ENCODE measurements around the gene BMP7.

The BMP7 gene

DNA sequence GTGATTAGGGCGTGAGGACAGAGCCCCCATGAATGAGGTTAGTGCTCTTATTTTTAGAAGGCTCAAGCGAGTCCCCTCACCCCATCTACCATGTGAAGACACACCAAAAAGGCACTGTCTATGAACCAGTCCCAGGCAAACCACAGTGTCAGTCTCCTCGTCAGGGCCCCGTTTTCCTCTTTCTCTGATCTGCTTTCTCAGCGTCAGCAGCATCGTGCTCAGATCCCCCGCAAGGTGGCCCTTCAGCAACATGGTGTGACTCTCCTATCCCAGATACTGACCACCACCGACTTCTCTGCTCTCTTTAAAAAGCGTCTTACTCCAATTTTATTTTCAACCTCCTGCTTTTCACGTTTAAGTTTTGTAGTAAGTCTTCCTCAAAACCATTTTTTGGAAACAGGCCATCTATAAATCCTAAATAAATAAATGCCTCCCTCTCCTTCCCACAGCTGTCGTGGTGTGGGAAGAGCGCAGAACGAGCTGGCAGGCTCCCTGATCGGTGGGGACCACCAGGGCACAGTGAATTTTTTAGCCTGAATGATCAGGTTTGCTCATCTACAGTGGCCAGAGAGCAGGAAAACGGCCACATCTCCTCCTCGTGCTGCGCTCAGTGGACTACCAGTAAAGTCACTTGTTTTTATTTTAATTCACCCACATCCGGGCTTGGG is 113.1 kb downstream of the BMP7 start:
- no peak for DNase-seq

DNA sequence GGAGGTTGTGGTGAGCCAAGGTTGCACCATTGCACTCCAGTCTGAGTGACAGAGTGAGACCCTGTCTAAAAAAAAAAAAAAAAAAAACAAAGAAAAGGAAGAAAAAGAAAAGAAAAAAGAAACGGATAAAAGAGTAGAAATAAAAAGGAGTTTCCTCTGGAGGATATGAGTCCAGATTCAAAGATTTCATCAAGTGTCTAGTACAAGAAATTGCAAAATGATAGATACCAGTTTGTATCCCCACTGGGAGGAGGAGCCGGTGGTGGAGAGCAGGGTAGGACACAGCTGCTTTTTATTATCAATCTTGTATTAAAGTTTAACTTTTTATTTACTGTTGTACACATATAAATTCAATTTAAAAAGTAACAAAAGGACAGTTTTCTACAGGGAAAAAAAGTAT is 113.9 kb downstream of the BMP7 start:
- DNase-seq: no peak

DNA sequence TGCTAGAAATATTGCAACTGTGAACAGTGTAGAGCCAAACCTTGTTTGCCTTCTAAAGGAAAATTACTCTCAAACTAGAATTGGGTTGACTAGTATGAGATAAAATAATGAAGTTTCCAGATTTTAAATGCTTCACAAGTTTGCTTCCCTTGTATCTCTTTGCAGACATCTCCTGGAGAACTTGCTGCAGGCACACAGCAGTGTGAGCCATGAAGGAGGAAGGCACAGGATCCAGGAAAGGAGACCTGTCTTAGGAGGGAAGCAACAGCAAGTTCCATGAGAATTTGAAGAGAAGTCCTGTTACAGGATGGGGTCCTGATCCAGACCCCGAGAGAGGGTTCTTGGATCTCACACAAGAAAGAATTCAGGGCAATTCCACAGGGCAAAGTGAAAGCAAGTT is 115.9 kb downstream of the BMP7 start:
- DNase-seq: no peak

DNA sequence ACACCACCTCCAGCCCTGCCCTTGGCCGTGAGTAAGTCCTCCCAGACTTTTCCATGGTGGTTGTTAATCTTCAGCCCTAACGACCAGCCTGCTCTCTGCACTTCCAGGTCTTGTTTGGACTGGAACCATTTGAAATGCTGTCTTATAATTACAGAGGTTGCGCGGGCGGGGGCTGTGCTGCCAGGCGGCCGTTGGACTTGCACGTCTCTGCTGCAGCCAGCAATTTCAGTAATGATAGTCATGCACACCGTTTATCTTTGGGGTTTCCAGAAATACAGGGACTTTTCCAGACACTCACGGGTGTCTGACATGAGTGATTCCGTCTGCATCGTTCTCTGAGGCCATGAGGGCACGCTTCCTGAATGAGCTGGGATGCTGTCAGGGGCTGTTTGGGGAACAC is 118.2 kb downstream of the BMP7 start:
- no peak for DNase-seq

DNA sequence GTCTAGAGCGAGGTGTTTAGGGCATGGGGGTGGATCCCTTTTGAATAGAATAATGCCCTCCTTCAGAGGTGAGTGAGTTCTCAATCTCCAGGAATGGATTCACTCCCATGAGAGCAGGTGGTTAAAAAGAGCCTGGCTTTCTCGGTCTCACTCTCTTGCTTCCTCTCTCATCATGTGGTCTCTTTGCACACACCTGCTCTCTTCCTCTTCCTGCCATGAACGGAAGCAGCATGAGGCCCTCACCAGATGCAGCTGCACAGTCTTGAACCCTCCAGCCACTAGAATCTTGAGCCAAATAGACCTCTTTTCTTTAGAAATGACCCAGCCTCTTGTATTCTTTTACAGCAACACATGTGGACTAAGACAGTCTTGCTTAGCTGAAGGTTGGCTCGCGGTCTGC is 119.3 kb downstream of the BMP7 start:
- DNase-seq: no peak

DNA sequence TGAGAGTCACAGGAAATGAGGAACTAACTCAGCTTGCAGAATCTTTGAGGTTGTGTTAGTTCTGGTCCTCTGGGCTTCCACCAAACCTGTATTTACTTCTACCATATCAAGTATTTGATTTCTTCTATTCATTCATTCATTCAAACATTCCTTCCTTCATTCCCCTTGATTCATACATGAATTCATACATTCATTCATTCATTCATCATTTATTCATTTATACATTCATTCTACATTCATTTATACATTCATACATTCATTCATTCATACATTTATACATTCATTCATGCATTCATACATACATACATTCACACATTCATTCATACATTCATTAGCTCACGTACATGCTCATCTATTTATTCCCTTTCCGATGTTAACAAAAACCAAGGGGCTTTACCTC is 120.3 kb downstream of the BMP7 start:
- no peak for DNase-seq

DNA sequence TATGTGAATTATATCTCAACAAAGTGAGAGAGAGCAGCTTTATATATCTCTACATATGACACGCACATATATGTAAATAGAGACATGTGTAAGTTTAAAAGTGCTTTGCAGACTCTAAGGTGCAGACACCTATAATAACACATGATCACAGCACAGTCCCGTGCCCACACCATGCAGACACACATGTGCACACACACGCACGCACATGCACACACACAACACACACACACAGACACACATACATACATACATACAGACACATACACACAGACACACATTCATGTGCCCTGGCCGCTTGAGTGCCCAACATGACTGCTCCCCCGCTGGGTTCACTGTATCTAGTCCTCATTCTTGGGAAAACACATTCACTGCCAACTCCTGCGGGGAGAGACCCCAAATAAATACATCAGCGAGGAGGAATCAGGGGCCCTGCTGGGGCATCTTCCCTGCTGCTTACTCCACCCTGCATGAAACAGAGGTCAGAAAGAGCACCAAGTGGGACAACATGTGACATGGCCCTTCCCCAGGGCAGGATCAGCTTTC is 121.3 kb downstream of the BMP7 start:
- DNase-seq: no peak

DNA sequence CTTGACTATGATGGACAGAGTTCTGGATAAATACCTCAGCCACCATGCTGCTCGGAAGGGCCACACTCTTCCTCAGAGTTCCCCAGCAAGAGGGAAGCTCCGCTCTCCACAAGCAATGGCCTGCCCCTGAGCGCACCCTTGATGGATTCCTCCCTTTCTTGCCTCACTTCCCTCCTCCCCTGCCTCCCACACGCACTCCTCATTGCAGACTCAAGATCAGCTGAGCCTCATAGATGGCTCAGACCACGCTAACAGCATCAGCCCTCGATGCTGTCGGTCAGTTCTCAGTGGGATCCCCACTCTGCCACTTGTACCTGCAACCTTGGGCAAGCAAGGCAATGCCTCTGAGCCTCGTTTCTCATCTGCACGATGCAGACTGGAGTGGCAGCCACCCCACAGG is 123.3 kb downstream of the BMP7 start:
- no peak for DNase-seq

DNA sequence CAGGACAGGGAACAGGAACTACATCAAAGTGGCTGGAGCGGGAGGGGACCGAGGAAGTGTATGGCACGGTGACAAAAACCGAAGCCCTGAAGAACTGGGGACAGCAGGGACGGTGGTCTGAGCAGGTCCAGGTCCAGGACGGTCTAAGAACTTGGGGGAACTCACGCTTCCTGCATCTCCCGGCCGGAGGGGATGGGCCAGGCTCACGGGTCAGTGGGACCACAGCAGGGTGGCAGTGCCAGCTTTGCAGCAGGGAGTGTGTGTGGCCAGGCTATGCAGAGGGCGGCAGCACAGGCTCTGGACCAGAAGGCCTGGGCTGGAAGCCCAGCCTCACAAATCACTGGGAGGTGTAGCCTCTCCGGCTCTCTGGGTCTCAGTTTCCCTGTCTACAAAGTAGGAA is 123.8 kb downstream of the BMP7 start:
- peak in 7 of 58 donors; percentile 4 to 47 (median 21) for DNase-seq

DNA sequence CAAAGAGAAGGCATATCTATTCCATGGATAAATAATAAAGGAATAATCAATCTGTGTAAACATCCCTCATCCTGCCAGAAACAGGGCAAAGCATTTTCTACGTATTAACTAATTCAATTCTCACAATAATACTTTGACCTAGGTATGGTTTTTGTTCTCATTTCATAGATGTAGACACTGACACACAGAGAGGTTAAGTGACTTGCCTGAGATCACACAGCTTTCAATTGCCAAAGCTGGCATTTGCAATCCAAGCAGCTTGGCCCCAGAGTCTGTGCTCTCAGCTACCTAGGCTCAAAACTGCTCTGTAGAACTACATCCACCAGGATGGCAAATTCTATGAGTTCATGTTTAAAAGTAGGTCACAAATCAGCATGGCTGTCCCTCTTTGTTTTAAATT is 124.9 kb downstream of the BMP7 start:
- no peak for DNase-seq

DNA sequence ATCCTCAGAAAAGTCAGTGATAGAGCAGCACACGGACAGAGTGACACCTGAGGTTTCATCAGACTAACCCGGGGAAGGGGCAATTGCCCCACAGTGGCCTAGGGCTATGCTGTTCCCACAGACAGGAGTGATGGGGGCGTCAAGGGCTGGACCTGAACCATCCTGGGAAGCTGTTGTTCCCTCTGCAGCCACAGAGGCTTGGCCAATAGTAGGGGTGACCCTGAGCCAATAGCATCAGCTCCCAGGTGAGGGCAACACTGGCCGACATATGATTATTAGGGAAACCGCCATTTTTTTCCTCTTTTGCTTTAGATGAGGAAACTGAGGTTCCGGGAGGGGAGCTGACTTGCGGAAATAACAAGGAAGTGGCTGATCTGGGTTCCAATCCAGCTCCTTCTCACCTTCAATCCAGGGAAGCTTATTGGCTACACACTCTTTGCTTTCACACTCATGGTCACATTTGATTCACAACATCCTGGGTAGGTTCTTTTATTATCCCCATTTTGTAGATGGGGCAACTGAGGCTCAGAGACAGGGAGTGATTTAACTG is 126.0 kb downstream of the BMP7 start:
- no peak for DNase-seq

DNA sequence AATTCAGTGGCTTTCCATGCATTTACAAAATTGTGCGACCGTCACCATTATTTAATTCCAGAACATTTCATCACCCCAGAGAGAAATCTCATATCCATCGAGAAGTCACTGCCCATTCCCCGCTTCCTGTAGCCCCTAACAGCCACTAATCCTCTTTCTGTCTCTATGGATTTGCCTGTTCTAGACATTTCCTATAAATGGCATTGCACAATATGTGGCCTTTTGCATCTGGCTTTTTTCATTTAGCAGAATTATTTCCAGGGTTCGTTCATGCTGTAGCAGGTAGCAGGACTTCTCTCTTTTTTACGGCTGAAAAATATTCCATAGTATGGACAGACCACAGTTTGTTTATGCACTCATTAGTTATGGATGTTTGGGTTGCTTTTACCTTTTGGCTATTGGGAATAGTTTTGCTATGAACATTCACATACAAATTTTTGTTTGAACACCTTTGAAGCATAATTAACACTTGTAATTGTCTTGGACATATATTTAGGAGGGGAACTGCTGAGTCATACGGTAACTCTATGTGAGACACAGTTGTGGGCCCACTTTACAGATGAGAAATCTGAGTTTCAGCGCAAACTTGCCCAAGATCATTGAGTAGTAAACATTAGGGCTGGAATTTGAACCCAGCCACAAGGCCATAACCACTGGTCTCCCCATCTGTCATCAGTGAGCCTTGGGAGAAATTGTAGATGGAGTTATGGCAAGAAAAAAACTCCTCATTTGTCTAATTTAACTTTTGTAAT is 126.9 kb downstream of the BMP7 start:
- no peak for DNase-seq

DNA sequence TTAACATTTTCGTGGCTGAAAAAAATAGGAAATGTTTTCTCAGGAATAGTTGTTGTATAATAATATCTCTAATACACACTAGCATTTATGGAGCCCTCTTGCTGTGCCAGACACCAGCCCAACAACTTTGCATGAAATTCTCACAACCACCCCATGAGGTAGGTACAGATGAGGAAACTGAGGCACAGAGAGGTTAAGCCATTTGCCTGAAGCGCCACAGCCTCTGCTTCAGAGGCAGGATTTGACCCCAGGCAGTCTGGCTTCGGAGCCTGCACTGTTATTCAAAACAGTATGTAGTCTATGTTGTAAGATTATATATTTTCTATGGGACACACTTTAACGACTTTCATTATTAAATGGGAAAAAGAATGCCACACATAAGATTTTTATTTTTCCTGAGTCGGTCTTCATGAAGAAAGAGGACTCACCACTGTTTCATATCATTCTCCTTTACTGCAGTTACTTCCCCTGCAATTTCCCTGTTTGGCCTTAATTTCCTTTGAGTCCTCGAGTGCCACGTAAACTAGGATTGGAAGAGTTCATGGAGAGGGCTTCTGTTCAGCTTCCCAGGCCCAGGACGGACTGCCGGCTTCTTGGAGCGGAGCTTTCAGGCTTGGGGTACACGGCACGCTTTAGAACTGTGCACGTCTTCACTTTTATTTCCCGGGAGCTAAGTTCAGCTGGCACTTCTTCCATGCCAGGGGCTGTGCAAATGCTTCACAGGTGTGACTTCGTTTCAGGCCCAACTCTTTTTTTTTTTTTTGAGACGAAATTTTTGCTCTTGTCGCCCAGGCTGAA is 128.0 kb downstream of the BMP7 start:
- no peak for DNase-seq

DNA sequence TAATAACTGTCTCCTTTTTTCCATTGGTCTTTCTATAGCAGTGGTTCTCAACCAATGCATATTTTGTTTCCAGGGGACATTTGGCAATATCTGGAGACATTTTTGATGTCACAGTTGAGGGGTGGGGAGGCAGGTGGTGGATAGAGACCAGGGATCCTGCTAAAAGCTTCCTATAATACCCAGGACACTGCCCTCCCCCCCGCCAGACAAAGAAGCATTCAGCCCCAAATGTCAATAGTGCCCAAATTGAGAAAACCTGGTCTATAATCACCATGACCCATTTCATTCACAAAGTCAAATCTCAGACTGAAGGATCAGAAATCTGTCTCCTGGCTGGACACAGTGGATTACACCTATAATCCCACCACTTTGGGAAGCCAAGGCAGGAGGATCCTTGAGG is 128.8 kb downstream of the BMP7 start:
- no peak for DNase-seq

DNA sequence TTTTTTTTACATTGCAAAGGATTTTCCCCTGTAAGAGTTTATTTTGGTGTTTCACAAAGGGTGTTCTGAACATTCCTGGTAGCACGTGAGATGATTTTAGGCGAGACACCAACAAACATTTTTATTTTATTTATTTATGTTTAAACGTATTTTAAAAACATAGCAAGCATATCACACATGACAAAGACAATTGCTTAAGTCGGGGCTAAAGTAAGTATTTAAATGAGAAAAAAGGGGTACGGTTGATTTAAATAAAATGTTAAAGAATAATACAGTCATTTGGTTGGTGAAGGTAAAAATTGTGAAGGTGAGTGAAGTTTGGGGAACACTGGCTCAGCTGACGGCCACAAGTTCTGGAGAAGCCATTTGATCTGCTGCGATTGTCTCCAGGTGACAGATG is 129.7 kb downstream of the BMP7 start:
- no peak for DNase-seq

DNA sequence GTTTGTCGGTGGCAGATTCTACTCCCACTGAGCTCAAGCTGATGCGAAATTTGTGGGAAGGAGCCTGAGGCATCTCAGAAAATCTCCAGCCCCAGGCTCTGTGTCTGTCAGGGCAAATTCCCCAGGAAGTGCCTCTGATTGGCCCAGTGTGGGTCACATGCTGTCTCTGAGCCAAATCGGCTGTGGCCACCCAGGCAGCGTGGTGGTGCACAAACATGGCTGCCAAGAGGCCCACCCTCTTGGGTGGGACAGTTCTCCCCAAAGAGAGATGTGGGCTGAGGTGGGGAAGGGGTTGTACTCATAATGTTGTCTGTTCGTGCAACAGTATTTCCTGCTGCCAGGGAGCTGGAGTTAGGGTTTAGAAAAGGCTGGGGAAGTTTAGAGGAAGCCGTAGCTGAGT is 130.6 kb downstream of the BMP7 start:
- no peak for DNase-seq

DNA sequence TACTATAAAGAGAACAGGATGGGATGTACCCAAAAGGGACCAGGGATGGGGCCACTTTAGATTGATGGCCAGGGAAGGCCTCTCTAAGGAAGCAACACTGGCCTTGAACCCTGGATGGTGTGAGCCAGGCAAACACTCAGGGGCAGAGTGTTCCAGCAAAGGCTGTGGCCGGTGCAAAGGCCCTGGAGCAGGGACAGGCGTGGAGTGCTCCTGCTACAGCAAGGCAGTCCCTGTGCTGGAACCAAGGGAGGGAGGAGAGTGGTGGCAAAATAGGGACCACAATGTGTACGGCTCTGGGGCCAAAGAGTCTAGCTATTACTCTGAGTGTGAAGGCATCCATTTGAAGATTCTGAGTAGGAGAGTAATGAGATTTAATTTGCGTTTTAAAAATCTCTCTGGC is 131.6 kb downstream of the BMP7 start:
- DNase-seq: no peak

DNA sequence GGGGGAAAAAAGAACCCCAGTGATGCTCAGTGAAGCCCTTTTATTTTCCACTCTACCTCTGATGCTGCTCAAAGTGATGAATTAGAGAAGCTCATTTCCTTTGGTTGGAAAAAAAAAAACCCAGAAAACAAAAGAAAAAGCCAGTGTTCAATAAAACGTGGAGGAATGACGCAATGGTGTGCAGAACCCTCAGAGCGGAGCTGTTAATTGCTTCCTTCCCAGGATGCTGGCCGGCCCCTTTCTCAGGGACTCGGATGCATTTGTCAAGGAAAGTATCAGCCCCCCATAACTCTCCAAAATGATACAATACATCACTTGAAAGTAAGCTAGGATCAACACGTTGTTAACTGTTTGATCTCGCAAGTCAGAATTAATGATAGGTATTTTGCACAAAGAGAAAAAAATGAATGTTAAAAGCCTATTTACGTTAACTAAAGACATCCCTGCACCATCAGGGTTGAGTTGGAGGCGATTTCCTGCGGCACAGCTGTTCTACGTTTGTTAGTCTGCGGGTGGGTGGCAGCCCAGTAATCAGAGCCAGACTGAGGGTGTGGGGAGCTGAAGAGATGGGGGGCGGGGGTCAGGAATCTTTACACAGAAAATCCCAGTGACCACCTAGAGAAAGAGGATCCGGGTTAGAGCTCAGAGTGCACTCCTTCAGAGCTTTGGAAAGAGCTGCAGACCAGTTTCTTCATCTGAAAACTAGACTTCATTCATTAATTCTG is 132.4 kb downstream of the BMP7 start:
- no peak for DNase-seq

DNA sequence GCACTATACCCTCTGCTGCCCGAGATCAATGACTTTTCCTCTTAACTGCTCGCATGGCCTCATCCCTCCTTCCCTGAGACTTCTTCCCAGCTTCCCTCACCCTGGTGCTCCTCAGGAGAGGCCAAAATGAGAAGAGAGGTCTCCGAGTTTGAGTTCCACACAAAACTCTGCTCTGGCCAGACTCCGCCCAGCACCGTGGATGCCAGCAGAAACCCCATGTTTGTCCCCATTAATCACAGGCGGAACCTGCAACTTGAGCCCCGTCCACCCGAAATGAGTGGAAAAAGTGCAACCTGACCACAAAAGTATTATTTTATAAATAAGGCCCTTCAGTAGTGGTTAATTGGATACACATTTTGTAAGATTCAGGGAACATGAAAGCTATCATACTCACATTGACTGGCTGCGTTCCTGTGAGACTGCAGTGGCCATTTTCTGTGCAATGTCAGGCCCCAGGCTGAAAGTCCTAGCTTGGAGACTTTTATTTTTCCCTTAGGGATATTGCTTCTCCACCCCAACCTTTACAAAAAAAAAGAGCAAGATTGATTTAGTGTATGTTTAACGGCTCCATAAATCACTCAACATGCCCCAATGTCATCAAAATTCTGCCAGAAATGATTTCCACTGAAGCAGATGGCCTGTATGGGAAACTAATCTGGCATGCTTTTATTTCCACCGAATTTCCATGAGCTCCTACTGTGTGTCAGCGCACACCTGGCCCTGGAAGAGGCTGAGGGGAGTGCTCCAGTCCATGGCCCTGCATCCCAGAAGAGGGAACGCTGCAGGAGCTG is 134.6 kb downstream of the BMP7 start:
- DNase-seq: no peak

DNA sequence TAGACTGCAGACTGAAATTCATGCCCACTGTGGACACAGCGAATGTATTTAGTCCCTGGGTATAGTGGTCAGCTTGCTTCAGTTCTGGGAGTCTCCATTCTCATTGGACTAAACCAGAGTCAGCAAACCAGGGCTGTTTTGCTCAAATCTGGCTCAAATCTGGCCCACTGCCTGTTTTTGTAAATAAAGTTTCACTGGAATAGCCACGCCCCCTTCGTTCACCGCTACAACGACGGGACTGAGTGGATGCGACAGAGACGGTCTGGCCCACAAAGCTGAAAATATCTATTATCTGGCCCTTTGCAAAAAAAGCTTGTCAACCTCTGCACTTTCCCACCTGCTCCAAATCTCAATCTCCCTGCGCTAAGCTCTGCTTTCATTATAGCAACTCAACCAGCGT is 135.4 kb downstream of the BMP7 start:
- DNase-seq: no peak

Data from anterior cingulate cortex (tissue), 58 donors.